Upper lobe of left lung (tissue), 4 donors: Measurements from ENCODE around the gene CDHR2.

ENCODE experiments used
- CTCF ChIP-seq, 6 experiments: fragments of 450-650 bp in 4 of 6; fragments of 200-600 bp in 2 of 6; sonication (generic) in 2 of 6; IDR thresholded peaks; one replicate each; pipeline ENCODE4 v1.5.1; 2016 to 2019; ENCODE audit warnings: antibody characterized with exemption in 6 of 6
- POLR2A ChIP-seq, 4 donors: fragments of 450-650 bp; IDR thresholded peaks; one replicate each; pipeline ENCODE4 v1.5.1; 2016 to 2017; ENCODE audit warnings: antibody characterized with exemption in 4 of 4, mild to moderate bottlenecking in 2 of 4
- POLR2AphosphoS5 ChIP-seq, 2 donors: sonication (generic); formaldehyde crosslinking; IDR thresholded peaks; one replicate each; pipeline ENCODE4 v1.5.1; 2017; ENCODE audit warnings: antibody characterized with exemption in 2 of 2

GRCh38 chr5:176543428-176544182 is 5.5 kb upstream of the CDHR2 start:
- peak; percentile 32 to 54 for TF ChIP-seq POLR2AphosphoS5 (IDR thresholded peaks at IDR 0.05)
- TF ChIP-seq CTCF (IDR thresholded peaks at IDR 0.05) = no peak
- peak in 3 of 4 donors; percentile 34 to 69 (median 40) for TF ChIP-seq POLR2A (IDR thresholded peaks at IDR 0.05)
